ENCODE data around the gene KCNH6. TPM values are rescaled to one million over a fixed set of nuclear protein-coding genes. Genes with fewer than 3 reads are reported as not detected.

The KCNH6 gene
- total RNA-seq, 1 donor from 2014 or later = 4.4 TPM

- Mint-ChIP-seq H3K27me3 (no peaks in the 10 kb centered on the region), H3K9me3 (no peaks in the 10 kb centered on the region), H3K27ac (no peak overlapping the region), H3K36me3 (no peaks in the 10 kb centered on the region), H3K4me3 (no peak overlapping the region), H3K4me1 (ENCODE audit: unreplicated experiment) (no peaks in the 10 kb centered on the region)
- DNase-seq (ENCODE audit: extremely low spot score, unreplicated experiment) = no peak
- no peak for TF ChIP-seq CTCF (conservative IDR thresholded peaks at IDR 0.05)
Observed at GRCh38 chr17:63561819-63562218, 38.7 kb downstream of the KCNH6 start.

GRCh38 chr17:63563339-63563738 is 40.2 kb downstream of the KCNH6 start:
- Mint-ChIP-seq H3K4me1 (ENCODE audit: unreplicated experiment) (no peaks in the 10 kb centered on the region), H3K9me3 (no peaks in the 10 kb centered on the region), H3K27ac (no peak overlapping the region), H3K4me3 (no peak overlapping the region), H3K27me3 (no peaks in the 10 kb centered on the region), H3K36me3 (no peaks in the 10 kb centered on the region)
- no peak for TF ChIP-seq CTCF (conservative IDR thresholded peaks at IDR 0.05)
- no peak for DNase-seq (ENCODE audit: extremely low spot score, unreplicated experiment)

GRCh38 chr17:63564562-63564961 is 41.4 kb downstream of the KCNH6 start:
- DNase-seq (ENCODE audit: extremely low spot score, unreplicated experiment) = no peak
- no peak overlapping the region for H3K4me3 Mint-ChIP-seq
- no peaks in the 10 kb centered on the region for H3K4me1 Mint-ChIP-seq (ENCODE audit: unreplicated experiment)
- H3K36me3 Mint-ChIP-seq = no peaks in the 10 kb centered on the region
- TF ChIP-seq CTCF (conservative IDR thresholded peaks at IDR 0.05) = no peak
- H3K27ac Mint-ChIP-seq = no peak overlapping the region
- no peaks in the 10 kb centered on the region for H3K9me3 Mint-ChIP-seq
- no peaks in the 10 kb centered on the region for H3K27me3 Mint-ChIP-seq

- H3K9me3 Mint-ChIP-seq = no peaks in the 10 kb centered on the region
- no peaks in the 10 kb centered on the region for H3K27me3 Mint-ChIP-seq
- peaks cover 4% of the 10 kb centered on the region for H3K4me1 Mint-ChIP-seq (ENCODE audit: unreplicated experiment)
- H3K36me3 Mint-ChIP-seq = peaks cover 4% of the 10 kb centered on the region
- no peak for DNase-seq (ENCODE audit: extremely low spot score, unreplicated experiment)
- no peak overlapping the region for H3K27ac Mint-ChIP-seq
- TF ChIP-seq CTCF (conservative IDR thresholded peaks at IDR 0.05) = no peak
- H3K4me3 Mint-ChIP-seq = no peak overlapping the region
Observed at GRCh38 chr17:63567229-63567628, 44.1 kb downstream of the KCNH6 start.

GRCh38 chr17:63568563-63568962 is 45.4 kb downstream of the KCNH6 start:
- TF ChIP-seq CTCF (conservative IDR thresholded peaks at IDR 0.05) = no peak
- Mint-ChIP-seq H3K4me3 (no peak overlapping the region), H3K27ac (peak overlapping the region; percentile 62), H3K4me1 (ENCODE audit: unreplicated experiment) (peaks cover 4% of the 10 kb centered on the region), H3K36me3 (peaks cover 4% of the 10 kb centered on the region), H3K9me3 (no peaks in the 10 kb centered on the region), H3K27me3 (no peaks in the 10 kb centered on the region)
- no peak for DNase-seq (ENCODE audit: extremely low spot score, unreplicated experiment)

Measured in type B pancreatic cell (in vitro differentiated cells).